GM10847 (cell line): ENCODE results near the gene EIF6.

Experiments
- POLR2A ChIP-seq: IDR thresholded peaks from 2 replicates; pipeline ENCODE4 v1.6.1; 2011; ENCODE audit not compliant: insufficient read length; ENCODE audit errors: extremely low read depth

Gene EIF6

GRCh38 chr20:35279533-35280174 lies 4.9 kb downstream of the EIF6 start:
- TF ChIP-seq POLR2A, result no peak

GRCh38 chr20:35279040-35279439 lies 5.5 kb downstream of the EIF6 start:
- no peak for TF ChIP-seq POLR2A

GRCh38 chr20:35277531-35278395 lies 6.8 kb downstream of the EIF6 start, which contains the start of gene MMP24OS:
TSS of gene MMP24OS (minus strand) at chr20:35278122. CDS start at chr20:35277929, 193 bp downstream.
- TF ChIP-seq POLR2A, result peak; percentile 79

- no peak for TF ChIP-seq POLR2A
Measured at GRCh38 chr20:35277127-35277526, 7.4 kb downstream of the EIF6 start.

GRCh38 chr20:35276408-35276807 lies 8.2 kb downstream of the EIF6 start:
- TF ChIP-seq POLR2A, result no peak

- TF ChIP-seq POLR2A, result no peak
Measured at GRCh38 chr20:35275741-35276251, 8.8 kb downstream of the EIF6 start.

GRCh38 chr20:35274172-35275092 lies 10.1 kb downstream of the EIF6 start:
- TF ChIP-seq POLR2A, result no peak

GRCh38 chr20:35273449-35274171 lies 11.0 kb downstream of the EIF6 start:
- no peak for TF ChIP-seq POLR2A

GRCh38 chr20:35271904-35272303 lies 12.7 kb downstream of the EIF6 start:
- no peak for TF ChIP-seq POLR2A

GRCh38 chr20:35271073-35271882 lies 13.3 kb downstream of the EIF6 start:
- TF ChIP-seq POLR2A, result no peak

GRCh38 chr20:35270021-35270902 lies 14.3 kb downstream of the EIF6 start:
- no peak for TF ChIP-seq POLR2A

- no peak for TF ChIP-seq POLR2A
Measured at GRCh38 chr20:35269055-35269781, 15.4 kb downstream of the EIF6 start.
